ENCODE results near the gene PLPPR1.
"Not testable (repeated sequence)": the region's sequence is repeated elsewhere in the genome, so short reads cannot be mapped to it uniquely, and the experiment has no call there.

The PLPPR1 gene

GRCh38 chr9:101275769-101276250, 247.3 kb downstream of the PLPPR1 start:
- no peak for DNase-seq (ENCODE audit: low read depth, low spot score)

DNA sequence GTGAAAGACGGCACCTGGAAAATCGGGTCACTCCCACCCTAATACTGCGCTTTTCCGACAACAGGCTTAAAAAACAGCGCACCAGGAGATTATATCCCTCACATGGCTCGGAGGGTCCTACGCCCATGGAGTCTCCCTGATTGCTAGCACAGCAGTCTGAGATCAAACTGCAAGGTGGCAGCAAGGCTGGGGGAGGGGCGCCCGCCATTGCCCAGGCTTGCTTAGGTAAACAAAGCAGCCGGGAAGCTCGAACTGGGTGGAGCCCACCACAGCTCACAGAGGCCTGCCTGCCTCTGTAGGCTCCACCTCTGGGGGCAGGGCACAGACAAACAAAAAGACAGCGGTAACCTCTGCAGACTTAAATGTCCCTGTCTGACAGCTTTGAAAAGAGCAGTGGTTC, 262.5 kb downstream of the PLPPR1 start:
- DNase-seq (ENCODE audit: low read depth, low spot score) = not testable (repeated sequence)

DNA sequence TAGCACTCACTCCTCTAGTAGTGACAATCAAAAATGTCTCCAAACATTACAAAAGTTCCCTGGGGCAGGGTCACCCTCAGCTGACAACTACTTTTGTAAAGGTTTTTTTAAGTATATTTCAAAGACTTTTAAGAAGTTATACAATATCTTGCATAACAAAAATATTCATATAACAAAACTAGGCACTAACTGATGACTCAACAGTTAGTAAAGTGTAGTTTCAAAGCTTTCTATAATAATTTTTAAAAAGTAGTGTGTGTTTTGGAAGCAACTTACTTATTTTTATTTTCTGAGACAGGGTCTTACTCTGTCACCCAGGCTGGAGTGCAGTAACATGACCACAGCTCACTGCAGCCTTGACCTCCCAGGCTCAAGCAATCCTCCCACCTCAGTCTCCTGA, 271.4 kb downstream of the PLPPR1 start:
- DNase-seq (ENCODE audit: low read depth, low spot score) = no peak

- no peak for DNase-seq (ENCODE audit: low read depth, low spot score)
Measured at GRCh38 chr9:101307051-101307450, 278.5 kb downstream of the PLPPR1 start.

GRCh38 chr9:101307524-101308213, 279.1 kb downstream of the PLPPR1 start:
- DNase-seq (ENCODE audit: low read depth, low spot score) = no peak

DNA sequence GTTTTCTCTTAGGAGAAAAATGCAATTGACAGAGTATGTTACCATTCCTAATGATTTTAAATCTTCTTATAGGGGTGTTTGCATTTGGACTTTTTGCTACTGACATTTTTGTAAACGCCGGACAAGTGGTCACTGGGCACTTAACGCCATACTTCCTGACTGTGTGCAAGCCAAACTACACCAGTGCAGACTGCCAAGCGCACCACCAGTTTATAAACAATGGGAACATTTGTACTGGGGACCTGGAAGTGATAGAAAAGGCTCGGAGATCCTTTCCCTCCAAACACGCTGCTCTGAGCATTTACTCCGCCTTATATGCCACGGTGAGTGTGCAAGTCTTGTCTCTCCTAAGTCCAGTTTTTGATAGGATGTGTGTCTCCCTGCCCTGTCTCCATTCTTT, 280.6 kb downstream of the PLPPR1 start:
- no peak for DNase-seq (ENCODE audit: low read depth, low spot score)

DNA sequence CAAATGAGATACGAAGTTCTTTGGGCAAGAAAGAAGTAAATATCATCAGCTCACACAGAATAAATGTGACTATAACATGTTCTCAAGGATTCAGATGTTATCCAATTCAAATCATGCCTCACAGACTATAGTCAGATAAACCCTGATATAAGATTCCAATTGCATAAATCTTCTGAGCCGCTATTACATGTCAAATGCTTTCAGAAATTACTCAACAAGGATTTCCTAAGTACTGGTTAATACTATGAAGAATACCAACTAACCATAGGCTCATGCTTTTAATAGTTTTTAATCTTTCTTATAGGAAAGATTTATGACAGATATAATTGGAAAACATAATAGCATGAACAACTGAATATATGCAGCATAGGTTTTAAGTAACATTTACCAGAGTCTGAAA, 282.7 kb downstream of the PLPPR1 start:
- no peak for DNase-seq (ENCODE audit: low read depth, low spot score)

GRCh38 chr9:101311758-101312420, 283.4 kb downstream of the PLPPR1 start:
- DNase-seq (ENCODE audit: low read depth, low spot score) = peak; percentile 26

GRCh38 chr9:101312661-101313060, 284.1 kb downstream of the PLPPR1 start:
- DNase-seq (ENCODE audit: low read depth, low spot score) = no peak

- DNase-seq (ENCODE audit: low read depth, low spot score) = no peak
Measured at GRCh38 chr9:101315112-101315450, 286.6 kb downstream of the PLPPR1 start.

GRCh38 chr9:101317735-101318134, 289.2 kb downstream of the PLPPR1 start:
- no peak for DNase-seq (ENCODE audit: low read depth, low spot score)

GRCh38 chr9:101323129-101323528, 294.6 kb downstream of the PLPPR1 start:
- DNase-seq (ENCODE audit: low read depth, low spot score) = no peak

DNA sequence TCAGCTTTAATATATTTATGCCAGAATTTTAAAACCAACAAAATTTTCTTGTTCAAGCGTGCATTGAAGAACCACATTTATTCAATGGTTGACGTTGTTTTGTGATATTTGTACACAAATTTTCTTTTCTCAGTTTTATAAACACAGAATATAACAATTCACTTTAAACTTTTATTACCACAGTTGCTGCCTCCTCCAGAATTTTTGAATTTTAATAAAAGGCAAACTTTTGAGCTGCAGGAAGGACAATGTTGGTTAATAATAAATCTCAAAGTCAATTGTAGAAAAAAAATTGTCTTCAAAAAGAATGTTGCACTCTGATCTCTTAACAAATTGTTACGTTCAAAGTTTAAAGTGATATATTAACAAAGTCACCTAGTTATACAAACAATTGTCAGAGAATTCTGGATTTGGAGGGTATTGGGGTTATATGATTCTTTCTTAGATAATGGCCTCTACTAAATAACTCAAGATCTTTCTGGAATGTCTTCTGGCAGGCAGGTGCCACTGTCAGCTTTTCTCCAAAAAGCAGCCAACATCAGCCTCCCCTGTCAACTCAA, 295.8 kb downstream of the PLPPR1 start:
- no peak for DNase-seq (ENCODE audit: low read depth, low spot score)

DNA sequence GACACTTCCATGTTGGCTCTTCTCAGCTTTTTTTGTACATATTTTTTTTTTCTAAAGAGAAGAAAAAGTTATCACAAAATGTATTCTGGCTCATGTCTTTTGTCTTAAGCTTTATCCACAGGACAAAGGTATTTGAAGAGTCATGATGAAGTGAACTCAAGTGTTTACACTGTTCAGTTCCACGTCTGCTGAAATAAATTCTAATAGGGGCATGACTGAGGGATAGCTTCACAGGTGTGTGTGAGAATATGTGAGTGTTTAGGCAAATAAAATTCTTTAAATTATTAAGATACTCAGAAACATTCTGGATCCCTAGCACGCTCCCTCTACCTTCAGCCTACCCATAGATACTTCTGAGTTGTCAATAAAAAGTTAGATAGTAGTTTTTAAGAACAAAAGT, 296.5 kb downstream of the PLPPR1 start:
- no peak for DNase-seq (ENCODE audit: low read depth, low spot score)

GRCh38 chr9:101326035-101326434, 297.5 kb downstream of the PLPPR1 start:
- no peak for DNase-seq (ENCODE audit: low read depth, low spot score)

- DNase-seq (ENCODE audit: low read depth, low spot score) = no peak
Measured at GRCh38 chr9:101326501-101326900, 298.0 kb downstream of the PLPPR1 start.

DNA sequence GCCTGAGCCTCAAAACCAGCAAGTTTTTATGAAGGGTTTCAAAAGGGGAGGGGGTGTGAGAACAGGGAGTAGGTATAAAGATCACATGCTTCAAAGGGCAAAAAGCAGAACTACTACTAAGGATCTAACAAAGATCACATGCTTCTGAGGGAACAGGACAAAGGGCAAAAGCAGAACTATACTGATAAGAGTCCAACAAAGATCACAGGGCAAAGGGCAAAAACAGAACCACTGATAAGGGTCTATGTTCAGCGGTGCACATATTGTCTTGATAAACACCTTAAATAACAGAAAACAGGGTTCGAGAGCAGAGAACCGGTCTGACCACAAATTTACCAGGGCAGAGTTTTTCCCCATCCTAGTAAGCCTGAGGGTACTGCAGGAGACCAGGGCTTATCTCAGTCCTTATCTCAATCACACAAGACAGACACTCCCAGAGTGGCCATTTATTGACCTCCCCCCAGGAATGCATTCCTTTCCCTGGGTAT, 298.9 kb downstream of the PLPPR1 start:
- DNase-seq (ENCODE audit: low read depth, low spot score) = not testable (repeated sequence)

- no peak for DNase-seq (ENCODE audit: low read depth, low spot score)
Measured at GRCh38 chr9:101332362-101332761, 303.8 kb downstream of the PLPPR1 start.

- no peak for DNase-seq (ENCODE audit: low read depth, low spot score)
Measured at GRCh38 chr9:101333490-101333889, 305.0 kb downstream of the PLPPR1 start.

DNA sequence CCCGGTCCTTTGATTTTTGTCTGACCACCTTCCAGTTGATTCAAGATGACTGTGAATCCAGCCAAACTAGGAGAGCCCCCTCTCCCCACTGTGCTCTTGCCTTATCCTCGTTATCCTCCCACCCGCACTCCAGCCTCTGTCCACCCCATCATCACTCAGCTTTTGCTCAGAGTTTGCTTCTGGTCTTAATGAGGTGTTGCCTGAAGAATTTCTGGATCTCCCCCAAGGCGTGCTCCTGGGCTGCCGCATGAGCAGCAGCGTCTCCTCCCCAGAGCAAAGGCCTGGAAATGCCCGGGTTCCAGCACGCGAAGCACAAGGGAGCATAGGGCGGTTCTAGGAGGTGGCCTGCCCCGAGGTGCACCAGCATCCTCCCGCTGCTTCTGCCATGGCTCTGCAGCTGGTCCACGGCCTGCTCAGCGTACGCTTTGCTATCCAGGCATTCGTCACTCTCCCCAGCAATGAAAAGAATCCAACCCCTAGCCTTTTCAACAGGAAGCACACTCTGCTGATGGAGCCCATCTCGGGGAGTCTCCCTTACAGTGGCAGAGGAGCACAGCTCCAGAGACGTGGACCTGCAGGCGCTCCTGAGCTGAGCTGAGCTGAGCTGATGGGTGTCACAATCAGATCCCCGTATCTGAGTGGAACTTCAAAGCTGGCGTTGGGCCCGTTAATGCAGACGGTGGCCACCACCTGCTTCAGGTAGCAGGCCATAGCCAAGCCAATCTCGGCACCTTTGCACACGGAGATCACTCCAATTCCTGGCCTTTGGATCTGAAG, 305.6 kb downstream of the PLPPR1 start:
- no peak for DNase-seq (ENCODE audit: low read depth, low spot score)

GRCh38 chr9:101336091-101336490, 307.6 kb downstream of the PLPPR1 start:
- DNase-seq (ENCODE audit: low read depth, low spot score) = no peak

DNA sequence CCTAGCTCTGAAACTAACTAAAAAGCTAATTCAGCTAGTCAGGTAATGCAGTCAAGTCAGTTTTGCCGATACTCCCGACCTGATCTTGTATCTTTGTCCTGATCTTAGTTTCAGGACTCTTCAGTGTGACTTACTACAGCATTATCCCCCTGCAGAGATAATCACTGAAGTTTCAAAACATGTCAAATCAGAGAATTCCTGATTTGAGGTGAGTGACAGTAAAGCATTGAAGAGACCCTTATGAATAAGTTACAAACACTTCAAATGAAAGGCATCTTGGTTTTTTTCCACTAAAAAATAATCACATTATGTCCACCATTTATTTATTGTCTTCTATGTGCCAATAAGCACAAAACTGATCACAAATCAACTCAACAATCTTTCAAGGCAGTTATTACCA, 308.7 kb downstream of the PLPPR1 start:
- DNase-seq (ENCODE audit: low read depth, low spot score) = no peak
